Prostate gland (tissue), 2 donors: ENCODE data around the gene PAPSS2.

Source experiments
- POLR2AphosphoS5 ChIP-seq: sonication (generic); formaldehyde crosslinking; IDR thresholded peaks from one replicate; pipeline ENCODE4 v1.6.1; 2017; ENCODE audit warnings: antibody characterized with exemption
- TF ChIP-seq, protein P1 (sequence below), 4 experiments: fragments of 200-600 bp in 2 of 4; fragments of 450-650 bp in 2 of 4; sonication (generic) in 2 of 4; IDR thresholded peaks; 1 replicate in 3 of 4; 2 replicates in 1 of 4; pipeline ENCODE4 v1.5.1; 2016 to 2019; ENCODE audit warnings: antibody characterized with exemption in 4 of 4, mild to moderate bottlenecking in 2 of 4, moderate library complexity in 2 of 4

- TF ChIP-seq, protein P1, sequence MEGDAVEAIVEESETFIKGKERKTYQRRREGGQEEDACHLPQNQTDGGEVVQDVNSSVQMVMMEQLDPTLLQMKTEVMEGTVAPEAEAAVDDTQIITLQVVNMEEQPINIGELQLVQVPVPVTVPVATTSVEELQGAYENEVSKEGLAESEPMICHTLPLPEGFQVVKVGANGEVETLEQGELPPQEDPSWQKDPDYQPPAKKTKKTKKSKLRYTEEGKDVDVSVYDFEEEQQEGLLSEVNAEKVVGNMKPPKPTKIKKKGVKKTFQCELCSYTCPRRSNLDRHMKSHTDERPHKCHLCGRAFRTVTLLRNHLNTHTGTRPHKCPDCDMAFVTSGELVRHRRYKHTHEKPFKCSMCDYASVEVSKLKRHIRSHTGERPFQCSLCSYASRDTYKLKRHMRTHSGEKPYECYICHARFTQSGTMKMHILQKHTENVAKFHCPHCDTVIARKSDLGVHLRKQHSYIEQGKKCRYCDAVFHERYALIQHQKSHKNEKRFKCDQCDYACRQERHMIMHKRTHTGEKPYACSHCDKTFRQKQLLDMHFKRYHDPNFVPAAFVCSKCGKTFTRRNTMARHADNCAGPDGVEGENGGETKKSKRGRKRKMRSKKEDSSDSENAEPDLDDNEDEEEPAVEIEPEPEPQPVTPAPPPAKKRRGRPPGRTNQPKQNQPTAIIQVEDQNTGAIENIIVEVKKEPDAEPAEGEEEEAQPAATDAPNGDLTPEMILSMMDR (IDR thresholded peaks at IDR 0.05): no peak
- TF ChIP-seq POLR2AphosphoS5: no peak
Observed at GRCh38 chr10:87720665-87721064, 61.0 kb downstream of the PAPSS2 start.
